AG09319 (cell line): Measurements from ENCODE around the gene TXNL1.

ENCODE experiments used
- DNase-seq: peaks from one replicate; pipeline ENCODE4 v3.0.0-alpha.2; 2010; ENCODE audit warnings: low read depth; ENCODE audit errors: extremely low read depth
- CTCF ChIP-seq: IDR thresholded peaks from 2 replicates; pipeline ENCODE4 v1.5.1; 2011; ENCODE audit warnings: low read depth, mild to moderate bottlenecking, inconsistent platforms, low read length, moderate library complexity

The TXNL1 gene

GRCh38 chr18:56550121-56550520 is 88.3 kb downstream of the TXNL1 start:
- TF ChIP-seq CTCF: no peak

More at GRCh38 chr18:56550121-56550520, 88.3 kb downstream of the TXNL1 start:
- no peak for DNase-seq
